SK-N-SH (cell line): ENCODE data around the gene UBE2E1. TPM values are rescaled to one million over a fixed set of nuclear protein-coding genes. Genes with fewer than 3 reads are reported as not detected.

Source experiments
- CTCF ChIA-PET: fragments of 300-600, 350-600 bp; formaldehyde crosslinking; extraction: SDS; loops from one replicate; lab custom pipeline; 2021; lab: Yijun Ruan, JAX
- POLR2A ChIA-PET: fragments of 350-600 bp; sonication (Branson Sonifier 250); formaldehyde crosslinking; extraction: SDS; loops from one replicate; lab custom pipeline; 2020; ENCODE audit warnings: antibody characterized with exemption, inconsistent platforms; lab: Yijun Ruan, JAX
- DNase-seq: peaks from one replicate; pipeline ENCODE4 v3.0.0; 2012
- H2AFZ ChIP-seq: fragments of 200-600 bp; sonication (generic); 2 replicates; pipeline ENCODE4 v1.8.1; 2016; ENCODE audit warnings: antibody characterized with exemption, mild to moderate bottlenecking, low read depth
- H3F3A ChIP-seq: fragments of 200-600 bp; sonication (generic); replicated peaks from 2 replicates; pipeline ENCODE3; 2016; ENCODE audit warnings: antibody characterized with exemption, mild to moderate bottlenecking; ENCODE audit not compliant: insufficient read depth
- H3K27ac ChIP-seq, 2 experiments: fragments of 200-500 bp in 1 of 2; fragments of 200-600 bp in 1 of 2; sonication (Bioruptor generic) in 1 of 2; sonication (generic), shearing (Covaris generic) in 1 of 2; 2 replicates each; pipeline versions ENCODE4 v1.5.1 to v1.6.1; 2014 to 2016; ENCODE audit warnings: low read depth in 2 of 2, inconsistent platforms in 1 of 2, low read length in 1 of 2, mild to moderate bottlenecking in 1 of 2, mixed read lengths in 1 of 2
- H3K27me3 ChIP-seq: fragments of 200-600 bp; sonication (generic), shearing (Covaris generic); 2 replicates; pipeline ENCODE4 v1.6.1; 2016; ENCODE audit warnings: mixed run types; ENCODE audit not compliant: insufficient read depth
- H3K36me3 ChIP-seq, 2 experiments: fragments of 200-500 bp in 1 of 2; fragments of 200-600 bp in 1 of 2; sonication (Bioruptor generic) in 1 of 2; sonication (generic) in 1 of 2; replicated peaks in 1 of 2; 2 replicates each; pipeline versions ENCODE3 to v1.5.1; 2014 to 2016; ENCODE audit warnings: low read length in 1 of 2, mild to moderate bottlenecking in 1 of 2; ENCODE audit not compliant: insufficient read depth in 2 of 2, control insufficient read depth in 1 of 2
- H3K4me1 ChIP-seq, 2 experiments: fragments of 200-500 bp in 1 of 2; fragments of 200-600 bp in 1 of 2; sonication (Bioruptor generic) in 1 of 2; sonication (generic), shearing (Covaris generic) in 1 of 2; 2 replicates each; pipeline versions ENCODE4 v1.5.1 to v1.6.1; 2014 to 2016; ENCODE audit warnings: low read depth in 1 of 2, low read length in 1 of 2, mixed run types in 1 of 2; ENCODE audit not compliant: insufficient read depth in 2 of 2, control insufficient read depth in 1 of 2
- H3K4me2 ChIP-seq: fragments of 200-600 bp; sonication (generic), shearing (Covaris generic); 2 replicates; pipeline ENCODE4 v1.6.1; 2017; ENCODE audit warnings: mixed run types
- H3K4me3 ChIP-seq, 2 experiments: fragments of 200-500 bp in 1 of 2; fragments of 200-600 bp in 1 of 2; sonication (Bioruptor generic) in 1 of 2; sonication (generic), shearing (Covaris generic) in 1 of 2; 2 replicates each; pipeline versions ENCODE4 v1.5.1 to v1.8.1; 2014 to 2016; ENCODE audit warnings: low read depth in 2 of 2, inconsistent platforms in 1 of 2, low read length in 1 of 2, mild to moderate bottlenecking in 1 of 2, mixed read lengths in 1 of 2, moderate library complexity in 1 of 2
- H3K79me2 ChIP-seq: fragments of 200-600 bp; sonication (generic); 2 replicates; pipeline ENCODE4 v1.8.1; 2017; ENCODE audit warnings: mild to moderate bottlenecking; ENCODE audit not compliant: insufficient read depth
- H3K9ac ChIP-seq: fragments of 200-600 bp; sonication (generic); 2 replicates; pipeline ENCODE4 v1.6.1; 2017; ENCODE audit warnings: mixed run types
- H3K9me2 ChIP-seq: fragments of 200-600 bp; sonication (generic); 2 replicates; pipeline ENCODE4 v1.6.1; 2017; ENCODE audit warnings: mixed run types
- H3K9me3 ChIP-seq: fragments of 200-600 bp; sonication (generic); 2 replicates; pipeline ENCODE4 v1.6.1; 2017; ENCODE audit warnings: mixed run types, mild to moderate bottlenecking, moderate library complexity
- H4K20me1 ChIP-seq: fragments of 200-600 bp; sonication (generic); 2 replicates; pipeline ENCODE4 v1.6.1; 2017; ENCODE audit warnings: mild to moderate bottlenecking, mixed run types; ENCODE audit not compliant: insufficient read depth
- CHD2 ChIP-seq: fragments of 150-350 bp; IDR thresholded peaks from 2 replicates; pipeline ENCODE4 v1.6.1; 2018; ENCODE audit warnings: low read length; ENCODE audit not compliant: partially characterized antibody
- ELF1 ChIP-seq: IDR thresholded peaks from 2 replicates; pipeline ENCODE4 v1.4.0; 2012
- FOXJ3 ChIP-seq: sonication (generic); formaldehyde crosslinking; IDR thresholded peaks from 2 replicates; pipeline ENCODE4 v1.5.1; 2020; ENCODE audit warnings: mild to moderate bottlenecking, missing genetic modification reagents
- GATA2 ChIP-seq: sonication (generic); formaldehyde crosslinking; IDR thresholded peaks from 2 replicates; pipeline ENCODE4 v1.5.0; 2020; ENCODE audit warnings: mild to moderate bottlenecking, missing genetic modification reagents
- MAX ChIP-seq: IDR thresholded peaks from 2 replicates; pipeline ENCODE4 v1.4.0; 2012; ENCODE audit warnings: low read depth
- RAD21 ChIP-seq: IDR thresholded peaks from 2 replicates; pipeline ENCODE4 v1.6.1; 2012; ENCODE audit warnings: mild to moderate bottlenecking, low read length
- SIN3A ChIP-seq: IDR thresholded peaks from 2 replicates; pipeline ENCODE4 v1.6.1; 2012; ENCODE audit warnings: low read depth, mild to moderate bottlenecking, low read length, moderate library complexity, borderline replicate concordance
- YY1 ChIP-seq: IDR thresholded peaks from 2 replicates; pipeline ENCODE4 v1.4.0; 2012; ENCODE audit warnings: low read depth, mild to moderate bottlenecking
- WGBS: methylation state at CpG from one replicate; pipeline ENCODE4 v1.1.6; 2017; ENCODE audit warnings: low lambda C conversion rate; 5-methylcytosine and 5-hydroxymethylcytosine counted together
- polyA plus RNA-seq, 3 experiments: library from polyadenylated mRNA; depleted of rRNA; stranded (reverse); fragments of >200 nt; gene quantifications; 2 replicates each; pipeline ENCODE4 v1.2.3, GENCODE V29; 2012
- TF ChIP-seq, protein P1 (sequence below): IDR thresholded peaks from 2 replicates; pipeline ENCODE4; 2012
- TF ChIP-seq, protein P2 (sequence below): IDR thresholded peaks from 2 replicates; pipeline ENCODE4 v1.6.1; 2012; ENCODE audit warnings: mild to moderate bottlenecking, low read depth, low read length, moderate library complexity

The UBE2E1 gene
- polyA plus RNA-seq, 1 of the 3 experiments (the other 2 are of a cell fraction) = 59.9 TPM

GRCh38 chr3:23808525-23808924 is 2.8 kb downstream of the UBE2E1 start:
- no peaks in the 10 kb centered on the region for H3K27me3 ChIP-seq
- no peak for TF ChIP-seq MAX
- peaks cover 44% of the 10 kb centered on the region for H3K79me2 ChIP-seq
- H3K4me2 ChIP-seq = peak overlapping the region; percentile 95
- peaks cover 6% of the 10 kb centered on the region; the same call in 1 of the 2 replicates for H4K20me1 ChIP-seq
- no peaks in the 10 kb centered on the region for H3K9me2 ChIP-seq
- no peak overlapping the region for H3K9ac ChIP-seq
- no peaks in the 10 kb centered on the region for H3K9me3 ChIP-seq
- H3K4me1 ChIP-seq = peaks cover 8 to 27% of the 10 kb centered on the region in 2 experiments; a peak in 2 of 4 replicates
- peaks cover 22% of the 10 kb centered on the region for H3F3A ChIP-seq
- H3K4me3 ChIP-seq = no peak overlapping the region; a peak in 1 of 4 replicates
- POLR2A ChIA-PET = interaction anchor here (1.1 kb wide), 2 partner anchors 46 to 108 kb away, joined by 3 read pairs; partner anchors contain the start of genes NKIRAS1 and RPL15
- WGBS = 79% methylated on average over 5 of the region's 5 CpGs
- no peak for DNase-seq
- CTCF ChIA-PET = interaction anchor here (0.6 to 1.5 kb wide), 2 partner anchors 145 to 360 kb away, joined by 3 to 5 read pairs; no protein-coding TSS in a partner anchor
- H3K36me3 ChIP-seq = peaks cover 14 to 25% of the 10 kb centered on the region in 2 experiments
- no peak overlapping the region for H2AFZ ChIP-seq
- H3K27ac ChIP-seq = no peak overlapping the region

DNA sequence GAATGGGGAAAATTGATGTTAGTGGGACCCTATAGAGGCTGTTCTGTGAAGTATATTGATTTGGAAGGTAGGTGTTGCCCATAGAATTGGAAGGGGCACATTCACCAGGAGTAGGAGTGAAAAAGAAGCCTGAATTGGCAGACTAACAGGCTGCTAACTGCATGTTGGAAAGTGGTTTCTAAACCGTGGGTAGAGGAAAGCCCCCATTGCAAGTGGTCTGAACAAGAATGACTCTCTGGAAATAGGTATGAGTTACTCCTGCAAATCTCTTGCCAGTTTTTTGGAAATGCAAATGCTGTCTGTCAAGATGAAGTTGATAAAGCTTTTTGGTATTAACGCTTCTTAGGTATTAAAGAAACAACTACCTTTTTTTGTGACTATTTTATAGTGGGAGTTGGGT is 3.5 kb downstream of the UBE2E1 start:
- WGBS = 71% methylated on average over 2 of the region's 2 CpGs
- Histone ChIP-seq H3F3A (peaks cover 22% of the 10 kb centered on the region), H2AFZ (no peak overlapping the region), H3K27me3 (no peaks in the 10 kb centered on the region), H3K9me3 (no peaks in the 10 kb centered on the region), H3K27ac (no peak overlapping the region; a peak in 1 of 4 replicates), H3K4me1 (peaks cover 8 to 27% of the 10 kb centered on the region in 2 experiments; a peak in 2 of 4 replicates), H3K4me3 (no peak overlapping the region), H3K9ac (no peak overlapping the region), H3K9me2 (no peaks in the 10 kb centered on the region), H4K20me1 (peaks cover 13% of the 10 kb centered on the region), H3K4me2 (0 out of 2 replicates have a peak overlapping the region, but pooled peaks have one; percentile 95), H3K36me3 (peaks cover 16 to 25% of the 10 kb centered on the region in 2 experiments), H3K79me2 (peaks cover 52% of the 10 kb centered on the region)
- POLR2A ChIA-PET = interaction anchor here (1.1 kb wide), 1 partner anchor 46 kb away, joined by 3 read pairs; no protein-coding TSS in a partner anchor
- no peak for TF ChIP-seq ELF1
- no peak for TF ChIP-seq YY1
- no peak for TF ChIP-seq GATA2
- TF ChIP-seq FOXJ3 (CRISPR knock-in tag) = no peak
- TF ChIP-seq, protein P1, sequence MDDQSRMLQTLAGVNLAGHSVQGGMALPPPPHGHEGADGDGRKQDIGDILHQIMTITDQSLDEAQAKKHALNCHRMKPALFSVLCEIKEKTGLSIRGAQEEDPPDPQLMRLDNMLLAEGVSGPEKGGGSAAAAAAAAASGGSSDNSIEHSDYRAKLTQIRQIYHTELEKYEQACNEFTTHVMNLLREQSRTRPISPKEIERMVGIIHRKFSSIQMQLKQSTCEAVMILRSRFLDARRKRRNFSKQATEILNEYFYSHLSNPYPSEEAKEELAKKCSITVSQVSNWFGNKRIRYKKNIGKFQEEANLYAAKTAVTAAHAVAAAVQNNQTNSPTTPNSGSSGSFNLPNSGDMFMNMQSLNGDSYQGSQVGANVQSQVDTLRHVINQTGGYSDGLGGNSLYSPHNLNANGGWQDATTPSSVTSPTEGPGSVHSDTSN = no peak
- TF ChIP-seq, protein P2, sequence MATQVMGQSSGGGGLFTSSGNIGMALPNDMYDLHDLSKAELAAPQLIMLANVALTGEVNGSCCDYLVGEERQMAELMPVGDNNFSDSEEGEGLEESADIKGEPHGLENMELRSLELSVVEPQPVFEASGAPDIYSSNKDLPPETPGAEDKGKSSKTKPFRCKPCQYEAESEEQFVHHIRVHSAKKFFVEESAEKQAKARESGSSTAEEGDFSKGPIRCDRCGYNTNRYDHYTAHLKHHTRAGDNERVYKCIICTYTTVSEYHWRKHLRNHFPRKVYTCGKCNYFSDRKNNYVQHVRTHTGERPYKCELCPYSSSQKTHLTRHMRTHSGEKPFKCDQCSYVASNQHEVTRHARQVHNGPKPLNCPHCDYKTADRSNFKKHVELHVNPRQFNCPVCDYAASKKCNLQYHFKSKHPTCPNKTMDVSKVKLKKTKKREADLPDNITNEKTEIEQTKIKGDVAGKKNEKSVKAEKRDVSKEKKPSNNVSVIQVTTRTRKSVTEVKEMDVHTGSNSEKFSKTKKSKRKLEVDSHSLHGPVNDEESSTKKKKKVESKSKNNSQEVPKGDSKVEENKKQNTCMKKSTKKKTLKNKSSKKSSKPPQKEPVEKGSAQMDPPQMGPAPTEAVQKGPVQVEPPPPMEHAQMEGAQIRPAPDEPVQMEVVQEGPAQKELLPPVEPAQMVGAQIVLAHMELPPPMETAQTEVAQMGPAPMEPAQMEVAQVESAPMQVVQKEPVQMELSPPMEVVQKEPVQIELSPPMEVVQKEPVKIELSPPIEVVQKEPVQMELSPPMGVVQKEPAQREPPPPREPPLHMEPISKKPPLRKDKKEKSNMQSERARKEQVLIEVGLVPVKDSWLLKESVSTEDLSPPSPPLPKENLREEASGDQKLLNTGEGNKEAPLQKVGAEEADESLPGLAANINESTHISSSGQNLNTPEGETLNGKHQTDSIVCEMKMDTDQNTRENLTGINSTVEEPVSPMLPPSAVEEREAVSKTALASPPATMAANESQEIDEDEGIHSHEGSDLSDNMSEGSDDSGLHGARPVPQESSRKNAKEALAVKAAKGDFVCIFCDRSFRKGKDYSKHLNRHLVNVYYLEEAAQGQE = no peak
- TF ChIP-seq RAD21 = no peak
- no peak for TF ChIP-seq CHD2
- TF ChIP-seq SIN3A = no peak
- CTCF ChIA-PET = interaction anchor here (0.6 to 1.5 kb wide), 5 partner anchors 17 to 361 kb away, joined by 3 to 5 read pairs (median 4); no protein-coding TSS in a partner anchor
- DNase-seq = no peak
